ENCODE data around the gene CRIP1.

The CRIP1 gene

DNA sequence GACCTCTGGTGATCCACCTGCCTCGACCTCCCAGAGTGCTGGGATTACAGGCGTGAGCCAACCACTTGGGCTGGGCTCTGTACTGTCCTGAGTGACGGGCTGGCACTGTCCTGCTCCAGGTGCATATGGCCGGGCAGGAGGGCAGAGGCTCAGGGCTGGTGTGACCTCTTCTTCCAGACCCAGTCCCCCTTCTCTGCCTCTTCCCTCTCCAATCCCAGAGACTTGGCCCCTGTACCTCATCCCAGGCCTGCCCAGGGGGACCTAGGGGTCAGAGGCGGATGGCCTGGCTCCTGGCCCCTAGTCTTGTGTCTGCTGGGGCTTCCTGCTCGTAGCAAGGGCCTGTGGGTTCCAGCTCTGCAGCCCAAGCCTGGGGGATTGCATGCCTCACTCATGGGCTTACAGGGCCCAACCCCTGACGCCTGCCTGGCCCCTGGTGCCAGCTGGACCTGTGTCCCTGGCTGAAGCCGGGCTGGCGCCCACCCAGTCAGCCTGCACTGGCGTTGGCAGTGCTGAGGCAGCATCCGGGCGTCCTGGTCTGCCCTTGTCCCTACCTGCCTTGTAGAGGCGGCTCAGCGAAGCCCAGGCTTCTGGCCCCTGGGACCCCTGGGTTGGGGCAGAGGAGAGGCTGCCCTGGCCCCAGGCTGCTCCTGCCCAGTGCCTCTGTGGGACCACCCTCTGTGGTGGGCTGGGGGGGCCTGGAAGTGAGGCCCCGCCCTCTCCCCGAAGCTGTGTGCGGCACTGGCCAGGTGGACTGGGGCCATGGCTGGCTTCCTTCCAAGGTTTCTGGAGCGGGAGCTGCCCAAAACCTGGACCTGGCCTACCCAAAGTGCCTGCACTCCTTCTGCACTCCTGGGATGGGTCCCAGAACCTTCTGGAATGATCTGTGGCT is 8.7 kb downstream of the CRIP1 start:
- DNase-seq, result no peak

- DNase-seq, result no peak
Observed at GRCh38 chr14:105495990-105496830, 9.5 kb downstream of the CRIP1 start.

- DNase-seq, result no peak
Observed at GRCh38 chr14:105496831-105497591, 10.3 kb downstream of the CRIP1 start.

- no peak for DNase-seq
Observed at GRCh38 chr14:105497671-105498429, 11.2 kb downstream of the CRIP1 start.

DNA sequence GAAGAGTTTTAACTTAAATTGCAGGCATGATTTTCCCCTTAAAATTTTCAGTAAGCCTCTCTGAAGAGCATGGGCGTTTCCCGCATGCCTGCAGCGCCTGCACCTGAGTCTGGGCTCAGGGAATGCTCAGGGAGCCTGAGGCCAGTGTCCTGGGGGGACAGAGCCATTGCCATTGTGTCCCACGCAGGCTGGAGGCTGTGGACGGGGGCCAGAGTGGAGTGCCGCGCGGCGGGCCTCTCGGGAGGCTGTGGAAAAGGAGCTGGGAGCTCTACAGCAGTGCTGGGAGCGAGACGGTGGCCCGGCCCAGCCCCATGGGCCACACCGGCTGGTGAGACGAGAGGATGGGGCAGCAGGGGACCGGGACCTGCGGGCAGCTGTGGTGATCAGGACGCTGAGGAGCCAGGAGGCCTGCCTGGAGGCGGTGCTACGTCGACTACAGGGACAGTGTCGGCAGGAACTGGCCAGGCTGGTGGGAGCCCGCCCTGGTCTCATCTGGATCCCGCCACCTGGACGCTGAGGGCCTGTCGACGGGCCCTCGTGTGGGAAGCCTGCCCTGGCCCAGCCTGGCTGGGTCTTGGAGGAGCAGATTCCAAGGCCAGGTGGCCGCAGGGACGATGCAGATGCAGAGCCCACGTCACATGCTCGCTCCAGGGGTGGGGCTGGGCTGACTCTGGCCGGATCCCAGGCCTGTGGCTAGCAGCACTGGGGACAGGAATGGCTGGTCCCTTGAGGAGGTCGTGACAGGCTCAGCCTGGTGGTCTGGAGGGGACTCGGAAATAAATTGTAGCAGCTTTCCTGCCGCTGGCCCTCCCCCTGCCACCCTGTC is 12.0 kb downstream of the CRIP1 start:
- DNase-seq, result no peak

- DNase-seq, result no peak
Observed at GRCh38 chr14:105499256-105500035, 12.8 kb downstream of the CRIP1 start.

GRCh38 chr14:105500036-105500725 is 13.5 kb downstream of the CRIP1 start:
- DNase-seq, result no peak

DNA sequence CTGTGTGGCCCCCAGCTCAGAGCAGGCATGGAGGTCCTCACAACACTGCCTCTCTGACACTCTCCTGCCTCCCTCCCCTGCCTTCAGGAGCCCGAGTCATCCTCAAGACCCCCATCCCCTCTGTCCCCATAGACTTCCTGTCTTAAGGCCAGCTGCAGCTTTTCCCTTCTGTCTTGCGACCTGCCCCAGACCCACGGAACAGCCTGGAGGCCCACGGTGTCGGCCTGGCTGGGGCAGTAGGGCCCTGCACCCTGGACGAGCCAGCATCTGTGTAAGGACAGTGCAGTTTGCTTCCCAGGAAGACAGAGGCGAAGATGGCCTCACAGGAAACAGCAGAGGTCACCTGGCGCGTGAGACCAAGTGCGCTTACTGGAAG is 14.0 kb downstream of the CRIP1 start:
- no peak for DNase-seq

DNA sequence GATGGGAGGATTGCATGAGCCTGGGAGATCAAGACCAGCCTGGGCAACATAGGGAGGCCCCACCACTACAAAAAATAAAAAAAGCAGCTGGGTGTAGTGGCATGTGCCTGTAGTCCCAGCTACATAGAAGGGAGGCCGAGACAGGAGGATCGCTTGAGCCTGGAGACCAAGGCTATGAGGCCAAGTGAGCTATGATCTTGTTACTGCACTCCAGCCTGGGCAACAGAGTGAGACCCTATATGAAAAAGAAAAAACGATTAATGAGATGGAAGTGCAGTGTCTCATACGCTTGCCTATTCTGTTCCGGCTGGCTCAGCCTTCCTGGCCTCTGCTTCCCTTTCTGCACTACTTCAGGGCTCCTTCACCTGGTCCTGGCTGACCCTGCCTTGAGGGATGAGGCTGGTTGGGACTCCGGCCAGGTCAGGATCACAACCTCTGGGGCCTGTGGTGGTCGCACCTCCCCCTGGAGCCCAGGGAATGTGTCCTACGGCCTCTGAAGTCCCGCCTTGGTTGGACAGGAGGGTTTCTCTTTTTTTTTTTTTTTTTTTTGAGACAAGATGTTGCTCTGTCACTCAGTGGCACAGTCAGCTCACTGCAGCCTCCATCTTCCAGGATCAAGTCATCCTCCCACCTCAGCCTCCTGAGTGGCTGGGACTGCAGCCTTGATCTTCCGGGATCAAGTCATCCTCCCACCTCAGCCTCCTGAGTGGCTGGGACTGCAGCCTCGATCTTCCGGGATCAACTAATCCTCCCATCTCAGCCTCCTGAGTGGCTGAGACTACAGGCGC is 15.0 kb downstream of the CRIP1 start:
- DNase-seq, result no peak

DNA sequence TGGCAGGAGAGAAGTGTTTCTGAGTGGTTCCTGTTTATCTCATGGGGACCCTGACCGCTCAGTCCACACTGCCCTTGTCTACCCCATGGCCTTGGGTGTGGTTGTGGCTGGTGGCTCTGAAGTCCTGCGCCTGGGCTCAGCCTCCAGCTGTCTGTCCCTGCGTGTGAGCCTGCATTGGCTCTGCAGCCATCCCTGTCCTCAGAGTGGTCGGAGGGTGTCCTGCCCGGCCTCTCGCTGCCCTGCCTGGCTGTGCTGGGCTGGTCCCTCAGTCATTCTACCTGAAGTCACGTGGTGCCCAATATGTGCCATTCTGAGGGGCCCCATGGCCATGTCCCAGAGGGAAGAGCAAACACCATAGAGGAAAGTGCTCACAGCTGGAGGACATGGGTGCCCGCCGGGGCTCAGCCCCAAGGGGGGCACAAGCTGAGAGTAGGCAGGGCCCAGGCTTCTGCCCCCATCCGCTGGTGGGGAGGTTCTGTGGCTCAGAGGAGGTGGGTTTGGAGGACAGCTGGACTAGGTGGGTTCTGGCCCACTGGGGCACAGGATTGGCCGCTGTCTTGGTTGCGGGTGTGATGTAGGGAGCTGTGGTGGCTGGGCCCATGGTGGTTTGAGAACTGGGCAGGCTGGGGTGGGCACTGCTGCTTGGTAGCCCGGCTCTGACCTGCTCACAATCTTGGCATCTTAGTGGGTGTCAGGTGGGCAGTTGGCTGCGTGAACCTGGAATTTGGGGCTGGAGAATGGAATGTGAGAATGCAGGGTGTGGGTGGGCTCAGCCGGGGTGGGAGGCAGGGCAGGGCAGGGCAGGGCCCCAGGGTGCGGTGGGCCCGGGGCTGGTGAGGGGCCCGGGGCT is 16.0 kb downstream of the CRIP1 start:
- DNase-seq, result no peak

GRCh38 chr14:105503296-105503640 is 16.6 kb downstream of the CRIP1 start:
- DNase-seq, result no peak

DNA sequence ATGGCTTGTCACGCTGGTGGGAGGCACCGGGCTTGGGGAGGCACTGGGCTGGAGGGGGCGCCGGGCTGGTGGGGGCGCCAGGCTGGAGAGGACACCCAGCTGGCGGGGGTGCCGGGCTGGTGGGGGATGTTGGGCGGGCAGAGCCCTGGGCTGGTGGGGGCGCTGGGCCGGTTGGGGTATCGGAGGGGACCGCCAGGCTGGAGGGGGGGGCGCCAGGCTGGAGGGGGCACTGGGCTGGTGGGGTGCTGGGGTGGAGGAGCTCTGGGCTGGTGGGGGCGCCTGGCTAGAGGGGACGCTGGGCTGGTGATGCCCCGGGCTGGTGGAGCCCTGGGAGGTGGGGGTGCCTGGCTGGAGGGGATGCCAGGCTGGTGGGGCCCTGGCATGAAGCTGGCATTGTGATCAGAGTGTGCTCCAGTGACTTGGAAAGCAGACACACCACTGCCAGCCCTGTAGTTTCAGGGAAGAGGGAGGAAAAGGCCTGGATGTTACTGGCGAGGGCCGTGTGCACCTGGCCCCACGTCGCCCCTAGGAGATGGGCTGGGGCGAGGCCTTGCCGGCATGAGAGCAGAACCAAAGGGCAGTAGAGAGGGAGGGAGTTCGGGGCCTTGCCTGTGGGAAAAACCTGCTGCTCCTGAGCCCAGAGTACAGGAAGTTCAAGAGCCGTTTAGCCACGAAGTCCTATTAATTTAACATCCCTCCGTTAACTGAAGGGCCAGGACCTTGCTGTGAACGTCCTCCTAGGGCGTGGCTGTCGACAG is 17.4 kb downstream of the CRIP1 start:
- no peak for DNase-seq

DNA sequence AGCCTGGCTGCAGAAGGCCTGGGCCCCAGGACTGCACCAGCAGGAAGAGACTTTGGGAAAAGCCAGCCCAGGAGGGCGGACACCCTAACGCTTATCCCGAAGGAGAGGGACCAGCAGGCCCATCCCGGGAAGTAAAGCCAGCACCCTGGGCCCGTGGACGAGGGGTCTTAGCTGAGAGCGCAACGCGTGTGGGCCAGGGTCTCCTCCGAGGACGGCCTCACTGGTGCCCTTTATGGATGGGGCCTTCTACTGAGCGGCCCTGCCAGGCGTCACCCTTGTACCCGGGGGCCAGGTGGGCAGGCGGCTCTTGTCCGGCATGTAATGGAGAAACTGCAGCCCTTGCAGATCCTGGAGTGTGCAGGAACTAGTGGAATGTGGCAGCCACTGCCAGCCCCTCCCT is 18.4 kb downstream of the CRIP1 start:
- no peak for DNase-seq

DNA sequence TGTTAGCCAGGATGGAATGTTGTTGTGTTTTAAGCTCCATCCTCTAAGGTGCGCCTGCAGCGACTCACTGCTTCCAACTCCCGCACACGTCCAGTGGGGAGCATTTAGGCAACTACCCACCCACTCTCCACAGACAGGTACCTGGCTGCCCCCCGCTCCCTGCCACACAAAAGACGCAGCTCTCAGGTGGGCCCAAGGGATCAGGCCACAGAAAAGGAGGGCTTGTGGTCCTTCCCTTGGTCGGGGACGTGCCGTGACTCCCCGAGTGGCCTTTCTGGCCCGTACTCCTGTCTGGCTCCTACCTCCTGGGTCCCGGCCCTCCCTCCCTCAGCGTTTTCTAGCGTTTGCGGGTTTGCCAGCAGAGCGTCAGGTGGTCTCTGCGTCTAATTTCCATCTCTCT is 20.6 kb downstream of the CRIP1 start:
- no peak for DNase-seq

- DNase-seq, result no peak
Observed at GRCh38 chr14:105508069-105508468, 21.4 kb downstream of the CRIP1 start.

GRCh38 chr14:105508601-105509000 is 21.9 kb downstream of the CRIP1 start:
- no peak for DNase-seq

DNA sequence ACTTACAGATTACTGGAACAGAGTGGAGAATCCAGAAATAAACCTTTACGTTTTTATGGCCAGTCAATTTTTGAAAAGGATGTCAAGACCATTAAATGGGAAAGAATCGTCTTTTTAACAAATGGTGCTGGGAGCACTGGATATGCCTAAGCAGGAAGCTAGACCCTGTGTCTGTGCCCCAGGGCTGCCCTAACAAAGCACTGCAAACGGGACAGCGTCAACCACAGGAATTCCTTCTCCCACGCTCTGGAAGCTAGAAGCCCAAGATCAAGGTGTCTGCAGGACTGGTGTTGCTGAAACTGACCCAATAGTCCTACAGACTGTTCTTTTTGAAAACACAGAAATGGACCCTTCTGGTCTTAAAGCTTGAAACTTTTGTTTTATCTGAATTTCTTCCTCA is 30.4 kb downstream of the CRIP1 start:
- no peak for DNase-seq
